ENCODE data around the gene CD59. TPM values are rescaled to one million over a fixed set of nuclear protein-coding genes. Genes with fewer than 3 reads are reported as not detected.
A peak's percentile ranks its signal among the peaks of the same experiment; 100 is the strongest.

CD59 gene
- polyA plus RNA-seq, 1 donor from 2014 or later: 248 TPM

GRCh38 chr11:33719587-33719986 lies 16.6 kb downstream of the CD59 start:
- no peak overlapping the region for H3K4me3 ChIP-seq (ENCODE audit: low read length)
- no peaks in the 10 kb centered on the region for H4K20me1 ChIP-seq (ENCODE audit: insufficient read depth)
- H3K9me3 ChIP-seq (ENCODE audit: low read length): no peaks in the 10 kb centered on the region
- no peaks in the 10 kb centered on the region for H3K27me3 ChIP-seq (ENCODE audit: insufficient read depth, low read depth, low read length)
- no peak overlapping the region for H2AFZ ChIP-seq (ENCODE audit: low read depth, low read length)
- H3K27ac ChIP-seq (ENCODE audit: low read length): no peak overlapping the region
- H3K9me2 ChIP-seq (ENCODE audit: insufficient read depth, low read length): no peaks in the 10 kb centered on the region
- H3K9ac ChIP-seq (ENCODE audit: low read length): no peak overlapping the region
- TF ChIP-seq POLR2AphosphoS5 (IDR thresholded peaks at IDR 0.05) (no peak), TAF1 (IDR thresholded peaks at IDR 0.05; ENCODE audit: low read depth) (no peak)
- H3K4me2 ChIP-seq (ENCODE audit: low read length): no peak overlapping the region
- no peaks in the 10 kb centered on the region for H3F3A ChIP-seq (ENCODE audit: insufficient read depth, low read length, poor library complexity, severe bottlenecking)
- H3K79me2 ChIP-seq (replicated peaks; ENCODE audit: insufficient read depth, low read length): no peaks in the 10 kb centered on the region
- H3K36me3 ChIP-seq (ENCODE audit: insufficient read depth, low read length): peaks cover 4% of the 10 kb centered on the region

DNA sequence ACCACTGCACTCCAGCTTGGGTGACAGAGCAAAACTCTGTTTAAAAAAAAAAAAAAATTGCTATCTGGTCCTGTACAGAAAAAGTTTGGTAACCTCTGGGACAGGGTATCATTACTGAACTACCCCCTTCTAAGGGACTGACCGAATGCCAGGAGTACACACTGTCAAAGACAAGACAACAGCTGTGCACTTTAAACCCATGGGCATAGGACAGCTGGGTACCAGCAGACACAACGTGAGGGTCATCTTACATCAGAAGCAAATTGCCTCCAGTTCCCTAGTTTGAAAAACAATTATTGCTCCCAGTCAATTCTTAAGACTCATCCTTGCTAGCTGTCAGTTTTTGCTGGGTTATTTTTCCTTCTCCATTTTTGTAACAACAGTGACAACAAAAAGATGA lies 17.8 kb downstream of the CD59 start:
- H3K36me3 ChIP-seq (ENCODE audit: insufficient read depth, low read length): peaks cover 4% of the 10 kb centered on the region
- no peak overlapping the region for H3K27ac ChIP-seq (ENCODE audit: low read length)
- no peak overlapping the region for H2AFZ ChIP-seq (ENCODE audit: low read depth, low read length)
- H3K9ac ChIP-seq (ENCODE audit: low read length): no peak overlapping the region
- H3K4me3 ChIP-seq (ENCODE audit: low read length): no peak overlapping the region
- H3K79me2 ChIP-seq (replicated peaks; ENCODE audit: insufficient read depth, low read length): no peaks in the 10 kb centered on the region
- H3F3A ChIP-seq (ENCODE audit: insufficient read depth, low read length, poor library complexity, severe bottlenecking): no peaks in the 10 kb centered on the region
- H3K4me2 ChIP-seq (ENCODE audit: low read length): no peak overlapping the region
- no peaks in the 10 kb centered on the region for H3K9me3 ChIP-seq (ENCODE audit: low read length)
- no peaks in the 10 kb centered on the region for H3K27me3 ChIP-seq (ENCODE audit: insufficient read depth, low read depth, low read length)
- TF ChIP-seq EZH2 (IDR thresholded peaks at IDR 0.05; ENCODE audit: borderline replicate concordance, insufficient read depth, low read length, poor library complexity, severe bottlenecking) (no peak), TAF1 (IDR thresholded peaks at IDR 0.05; ENCODE audit: low read depth) (no peak), EP300 (conservative IDR thresholded peaks at IDR 0.05; ENCODE audit: poor library complexity, severe bottlenecking) (no peak), RAD21 (conservative IDR thresholded peaks at IDR 0.05) (no peak), MXI1 (conservative IDR thresholded peaks at IDR 0.05; ENCODE audit: poor library complexity, severe bottlenecking) (no peak)
- TF ChIP-seq, protein P1, sequence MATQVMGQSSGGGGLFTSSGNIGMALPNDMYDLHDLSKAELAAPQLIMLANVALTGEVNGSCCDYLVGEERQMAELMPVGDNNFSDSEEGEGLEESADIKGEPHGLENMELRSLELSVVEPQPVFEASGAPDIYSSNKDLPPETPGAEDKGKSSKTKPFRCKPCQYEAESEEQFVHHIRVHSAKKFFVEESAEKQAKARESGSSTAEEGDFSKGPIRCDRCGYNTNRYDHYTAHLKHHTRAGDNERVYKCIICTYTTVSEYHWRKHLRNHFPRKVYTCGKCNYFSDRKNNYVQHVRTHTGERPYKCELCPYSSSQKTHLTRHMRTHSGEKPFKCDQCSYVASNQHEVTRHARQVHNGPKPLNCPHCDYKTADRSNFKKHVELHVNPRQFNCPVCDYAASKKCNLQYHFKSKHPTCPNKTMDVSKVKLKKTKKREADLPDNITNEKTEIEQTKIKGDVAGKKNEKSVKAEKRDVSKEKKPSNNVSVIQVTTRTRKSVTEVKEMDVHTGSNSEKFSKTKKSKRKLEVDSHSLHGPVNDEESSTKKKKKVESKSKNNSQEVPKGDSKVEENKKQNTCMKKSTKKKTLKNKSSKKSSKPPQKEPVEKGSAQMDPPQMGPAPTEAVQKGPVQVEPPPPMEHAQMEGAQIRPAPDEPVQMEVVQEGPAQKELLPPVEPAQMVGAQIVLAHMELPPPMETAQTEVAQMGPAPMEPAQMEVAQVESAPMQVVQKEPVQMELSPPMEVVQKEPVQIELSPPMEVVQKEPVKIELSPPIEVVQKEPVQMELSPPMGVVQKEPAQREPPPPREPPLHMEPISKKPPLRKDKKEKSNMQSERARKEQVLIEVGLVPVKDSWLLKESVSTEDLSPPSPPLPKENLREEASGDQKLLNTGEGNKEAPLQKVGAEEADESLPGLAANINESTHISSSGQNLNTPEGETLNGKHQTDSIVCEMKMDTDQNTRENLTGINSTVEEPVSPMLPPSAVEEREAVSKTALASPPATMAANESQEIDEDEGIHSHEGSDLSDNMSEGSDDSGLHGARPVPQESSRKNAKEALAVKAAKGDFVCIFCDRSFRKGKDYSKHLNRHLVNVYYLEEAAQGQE (IDR thresholded peaks at IDR 0.05; ENCODE audit: borderline replicate concordance): no peak
- H3K9me2 ChIP-seq (ENCODE audit: insufficient read depth, low read length): no peaks in the 10 kb centered on the region
- H4K20me1 ChIP-seq (ENCODE audit: insufficient read depth): no peaks in the 10 kb centered on the region

DNA sequence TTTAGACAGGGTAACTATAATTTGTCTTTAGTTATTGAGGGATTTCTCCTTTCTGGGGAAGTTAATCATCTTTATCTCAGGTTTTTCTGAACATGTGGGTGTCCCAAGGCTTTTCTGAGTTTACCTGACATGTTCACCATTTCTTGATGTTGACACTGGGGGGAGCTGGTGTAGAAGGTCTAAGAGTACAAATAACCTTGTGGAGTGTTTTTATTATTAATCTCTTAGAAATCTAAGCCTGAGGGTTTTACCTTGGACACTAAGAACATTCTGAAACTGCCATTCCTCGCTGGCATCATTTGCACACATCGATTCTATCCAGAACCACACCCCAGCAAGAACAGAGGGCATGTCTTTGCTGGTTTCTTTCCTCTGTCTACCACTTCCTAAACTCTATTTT lies 20.0 kb downstream of the CD59 start:
- H3K4me3 ChIP-seq (ENCODE audit: low read length): no peak overlapping the region
- H2AFZ ChIP-seq (ENCODE audit: low read depth, low read length): no peak overlapping the region
- no peak overlapping the region for H3K4me2 ChIP-seq (ENCODE audit: low read length)
- peaks cover 4% of the 10 kb centered on the region for H3K36me3 ChIP-seq (ENCODE audit: insufficient read depth, low read length)
- no peaks in the 10 kb centered on the region for H3K9me3 ChIP-seq (ENCODE audit: low read length)
- no peaks in the 10 kb centered on the region for H3K9me2 ChIP-seq (ENCODE audit: insufficient read depth, low read length)
- H4K20me1 ChIP-seq (ENCODE audit: insufficient read depth): no peaks in the 10 kb centered on the region
- H3K9ac ChIP-seq (ENCODE audit: low read length): no peak overlapping the region
- H3K27ac ChIP-seq (ENCODE audit: low read length): no peak overlapping the region
- no peaks in the 10 kb centered on the region for H3K27me3 ChIP-seq (ENCODE audit: insufficient read depth, low read depth, low read length)
- no peaks in the 10 kb centered on the region for H3F3A ChIP-seq (ENCODE audit: insufficient read depth, low read length, poor library complexity, severe bottlenecking)
- TF ChIP-seq SMC3 (conservative IDR thresholded peaks at IDR 0.05; ENCODE audit: poor library complexity): peak; percentile 40
- TF ChIP-seq, protein P1 (IDR thresholded peaks at IDR 0.05; ENCODE audit: borderline replicate concordance): no peak
- TF ChIP-seq TAF1 (IDR thresholded peaks at IDR 0.05; ENCODE audit: low read depth): no peak
- no peak for TF ChIP-seq EZH2 (IDR thresholded peaks at IDR 0.05; ENCODE audit: borderline replicate concordance, insufficient read depth, low read length, poor library complexity, severe bottlenecking)
- TF ChIP-seq, protein P2, sequence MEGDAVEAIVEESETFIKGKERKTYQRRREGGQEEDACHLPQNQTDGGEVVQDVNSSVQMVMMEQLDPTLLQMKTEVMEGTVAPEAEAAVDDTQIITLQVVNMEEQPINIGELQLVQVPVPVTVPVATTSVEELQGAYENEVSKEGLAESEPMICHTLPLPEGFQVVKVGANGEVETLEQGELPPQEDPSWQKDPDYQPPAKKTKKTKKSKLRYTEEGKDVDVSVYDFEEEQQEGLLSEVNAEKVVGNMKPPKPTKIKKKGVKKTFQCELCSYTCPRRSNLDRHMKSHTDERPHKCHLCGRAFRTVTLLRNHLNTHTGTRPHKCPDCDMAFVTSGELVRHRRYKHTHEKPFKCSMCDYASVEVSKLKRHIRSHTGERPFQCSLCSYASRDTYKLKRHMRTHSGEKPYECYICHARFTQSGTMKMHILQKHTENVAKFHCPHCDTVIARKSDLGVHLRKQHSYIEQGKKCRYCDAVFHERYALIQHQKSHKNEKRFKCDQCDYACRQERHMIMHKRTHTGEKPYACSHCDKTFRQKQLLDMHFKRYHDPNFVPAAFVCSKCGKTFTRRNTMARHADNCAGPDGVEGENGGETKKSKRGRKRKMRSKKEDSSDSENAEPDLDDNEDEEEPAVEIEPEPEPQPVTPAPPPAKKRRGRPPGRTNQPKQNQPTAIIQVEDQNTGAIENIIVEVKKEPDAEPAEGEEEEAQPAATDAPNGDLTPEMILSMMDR (IDR thresholded peaks at IDR 0.05; ENCODE audit: poor library complexity, severe bottlenecking): peak; percentile 36
- TF ChIP-seq RAD21 (conservative IDR thresholded peaks at IDR 0.05): peak; percentile 30
- TF ChIP-seq POLR2AphosphoS5 (IDR thresholded peaks at IDR 0.05): no peak
- no peak for TF ChIP-seq MXI1 (conservative IDR thresholded peaks at IDR 0.05; ENCODE audit: poor library complexity, severe bottlenecking)
- no peak for TF ChIP-seq EP300 (conservative IDR thresholded peaks at IDR 0.05; ENCODE audit: poor library complexity, severe bottlenecking)
- no peaks in the 10 kb centered on the region for H3K79me2 ChIP-seq (replicated peaks; ENCODE audit: insufficient read depth, low read length)
